CD4-positive, alpha-beta memory T cell (primary cell): ENCODE data around the gene RAB11FIP3. TPM values are rescaled to one million over a fixed set of nuclear protein-coding genes. Genes with fewer than 3 reads are reported as not detected.
"Not testable (repeated sequence)": the region's sequence is repeated elsewhere in the genome, so short reads cannot be mapped to it uniquely, and the experiment has no call there.

Source experiments
- CTCF ChIA-PET: fragments of 350-600 bp; sonication (Branson Sonifier 250); formaldehyde crosslinking; loops from one replicate; lab custom pipeline; 2021; ENCODE audit warnings: inconsistent platforms; ENCODE audit not compliant: partially characterized antibody; lab: Charles Lee
- POLR2A ChIA-PET: fragments of 350-600 bp; sonication (Branson Sonifier 250); formaldehyde crosslinking; loops from one replicate; lab custom pipeline; 2021; ENCODE audit not compliant: partially characterized antibody; lab: Charles Lee
- DNase-seq, 5 donors: peaks; one replicate each; pipeline versions ENCODE4 v3.0.0 to v3.0.0-alpha.2; 2020 to 2022; ENCODE audit warnings: mixed read lengths in 1 of 5
- H3K27ac ChIP-seq: one replicate; pipeline ENCODE4 v1.7.0; 2013; ENCODE audit warnings: low read depth, low read length
- H3K27me3 ChIP-seq: 2 replicates; pipeline ENCODE4 v1.7.0; 2013; ENCODE audit warnings: mild to moderate bottlenecking, low read length, moderate library complexity; ENCODE audit not compliant: insufficient read depth
- H3K36me3 ChIP-seq: 2 replicates; pipeline ENCODE4 v1.7.0; 2013; ENCODE audit warnings: mild to moderate bottlenecking, low read length, moderate library complexity; ENCODE audit not compliant: insufficient read depth
- H3K4me1 ChIP-seq: 2 replicates; pipeline ENCODE4 v1.7.0; 2013; ENCODE audit warnings: mild to moderate bottlenecking, low read length, moderate library complexity; ENCODE audit not compliant: insufficient read depth
- H3K4me3 ChIP-seq, 2 donors: one replicate each; pipeline ENCODE4 v1.7.0; 2013; ENCODE audit warnings: low read length in 2 of 2, mild to moderate bottlenecking in 1 of 2
- H3K9me3 ChIP-seq, 2 donors: one replicate each; pipeline ENCODE4 v1.7.0; 2013; ENCODE audit warnings: low read length in 2 of 2, control low read depth in 1 of 2; ENCODE audit not compliant: control insufficient read depth in 1 of 2
- H3K27ac Mint-ChIP-seq, 7 donors: one replicate each; pipeline ENCODE4 v1.8.0; 2020 to 2021; ENCODE audit warnings: mixed read lengths in 7 of 7, mild to moderate bottlenecking in 6 of 7, inconsistent platforms in 3 of 7, moderate library complexity in 3 of 7
- H3K27me3 Mint-ChIP-seq, 2 donors: one replicate each; pipeline ENCODE4 v1.8.0; 2020 to 2021; ENCODE audit warnings: mixed read lengths in 2 of 2
- H3K36me3 Mint-ChIP-seq, 2 donors: one replicate each; pipeline ENCODE4 v1.8.0; 2020 to 2021; ENCODE audit warnings: mixed read lengths in 2 of 2, inconsistent platforms in 1 of 2, mild to moderate bottlenecking in 1 of 2
- H3K4me1 Mint-ChIP-seq, 4 donors: one replicate each; pipeline ENCODE4 v1.8.0; 2020 to 2021; ENCODE audit warnings: mixed read lengths in 4 of 4, mild to moderate bottlenecking in 1 of 4
- H3K4me3 Mint-ChIP-seq, 8 donors: one replicate each; pipeline ENCODE4 v1.8.0; 2020 to 2021; ENCODE audit warnings: mixed read lengths in 8 of 8, mild to moderate bottlenecking in 7 of 8, moderate library complexity in 6 of 8, inconsistent platforms in 3 of 8
- H3K9me3 Mint-ChIP-seq, 8 donors: one replicate each; pipeline ENCODE4 v1.8.0; 2020 to 2021; ENCODE audit warnings: mixed read lengths in 8 of 8, mild to moderate bottlenecking in 5 of 8, inconsistent platforms in 3 of 8, moderate library complexity in 1 of 8
- intact Hi-C: fragments of 100-400 bp; cut with micrococcal nuclease; formaldehyde crosslinking; loops from one replicate; pipeline ENCODE4 v1.15.1; 2023
- polyA plus RNA-seq, 2 donors: library from polyadenylated mRNA; unstranded; fragments of 300-500 nt; fragmentation: Illumina TruSeq; gene quantifications; one replicate each; pipeline ENCODE4 v1.2.3, GENCODE V29; 2021
- total RNA-seq, 2 experiments: library from RNA; stranded (reverse); gene quantifications; one replicate each; pipeline ENCODE4 v1.2.3, GENCODE V29; 2021

Gene RAB11FIP3
- total and polyA plus RNA-seq, 4 experiments from 2014 or later: 0.15 to 42.6 (median 23.2) TPM

DNA sequence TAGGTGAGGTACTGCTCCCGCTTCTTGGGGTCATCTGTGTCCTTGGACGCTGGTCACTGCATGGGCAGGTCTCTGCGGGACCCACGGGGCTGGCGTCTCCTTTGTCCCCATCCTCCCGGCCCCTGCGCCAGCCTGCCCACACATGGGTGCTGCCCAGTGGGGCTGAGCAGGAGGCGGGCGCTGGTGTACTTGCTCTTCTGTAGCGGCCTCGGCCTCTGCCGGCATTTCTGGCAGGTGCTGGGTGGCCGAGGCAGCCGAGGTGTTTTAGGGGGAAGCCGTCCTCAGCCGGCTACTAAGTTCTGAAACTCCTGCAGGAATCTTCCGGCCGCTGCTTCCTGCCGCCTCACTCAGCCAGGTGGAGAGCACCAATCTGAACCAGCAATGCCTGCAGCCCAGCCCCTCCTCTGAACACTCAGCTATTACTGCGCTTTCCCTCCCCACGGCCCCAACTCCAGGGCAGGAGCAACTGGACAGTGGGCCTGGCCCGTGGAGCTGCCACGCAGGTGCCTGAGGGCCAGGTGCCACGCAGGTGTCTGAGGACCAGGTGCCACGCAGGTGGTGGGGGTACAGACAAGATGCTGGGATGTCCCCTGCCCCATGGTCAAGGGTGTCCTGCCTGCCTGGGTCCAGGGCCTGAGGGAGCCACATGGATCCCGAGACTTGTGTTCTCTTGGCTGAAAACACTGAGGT, 13.7 kb upstream of the RAB11FIP3 start:
- Histone ChIP-seq H3K9me3 (no peaks in the 10 kb centered on the region), H3K27ac (no peak overlapping the region), H3K4me1 (no peaks in the 10 kb centered on the region), H3K36me3 (no peaks in the 10 kb centered on the region), H3K4me3 (no peak overlapping the region), H3K27me3 (no peaks in the 10 kb centered on the region)
- Mint-ChIP-seq H3K27me3 (no peaks in the 10 kb centered on the region), H3K4me3 (no peak overlapping the region), H3K36me3 (no peaks in the 10 kb centered on the region), H3K9me3 (no peaks in the 10 kb centered on the region), H3K4me1 (no peaks in the 10 kb centered on the region), H3K27ac (no peak overlapping the region)
- CTCF ChIA-PET: no interaction called here
- intact Hi-C loops: no loop called here
- DNase-seq: no peak
- POLR2A ChIA-PET: no interaction called here

DNA sequence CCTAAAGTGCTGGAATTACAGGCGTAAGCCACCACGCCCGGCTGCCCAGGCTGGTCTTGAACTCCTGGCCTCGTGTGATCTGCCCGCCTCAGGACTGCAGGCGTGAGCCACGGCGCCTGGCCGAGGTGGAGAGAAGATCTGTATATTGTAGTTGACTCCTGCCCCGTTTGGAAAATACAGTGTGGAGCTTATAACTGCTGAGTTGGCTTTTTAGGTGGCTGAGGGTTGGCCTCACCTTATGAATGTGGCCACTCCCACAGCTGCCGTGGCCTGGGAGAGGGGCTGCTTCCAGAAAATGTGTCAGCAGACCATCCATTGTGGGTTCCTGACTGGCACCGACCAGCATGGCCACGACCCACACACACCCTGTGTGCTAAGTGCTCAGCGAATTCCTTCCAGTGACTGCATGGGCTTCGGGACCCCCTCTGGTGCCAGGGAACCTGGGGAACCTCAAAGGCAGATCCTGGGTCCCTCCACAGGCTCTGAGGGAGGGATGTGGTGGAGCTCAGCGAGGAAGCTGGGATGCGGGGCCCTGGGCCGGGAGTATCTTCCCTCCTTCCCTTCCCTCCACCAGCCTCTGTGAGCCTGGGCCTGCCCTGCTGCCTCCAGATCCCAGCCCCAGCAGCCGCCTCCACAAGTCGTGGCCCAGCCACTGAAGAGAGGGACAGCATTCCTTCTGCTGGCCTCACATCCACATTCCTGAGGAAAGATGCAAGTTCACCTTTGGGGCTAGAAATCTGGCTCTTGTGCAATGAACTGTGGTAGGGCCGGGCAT, 10.9 kb upstream of the RAB11FIP3 start:
- Histone ChIP-seq H3K27me3 (no peaks in the 10 kb centered on the region), H3K36me3 (no peaks in the 10 kb centered on the region), H3K4me1 (no peaks in the 10 kb centered on the region), H3K4me3 (no peak overlapping the region), H3K9me3 (no peaks in the 10 kb centered on the region), H3K27ac (no peak overlapping the region)
- intact Hi-C loops: no loop called here
- Mint-ChIP-seq H3K4me1 (no peaks in the 10 kb centered on the region), H3K36me3 (no peaks in the 10 kb centered on the region), H3K27ac (no peak overlapping the region), H3K9me3 (no peaks in the 10 kb centered on the region), H3K27me3 (no peaks in the 10 kb centered on the region), H3K4me3 (no peak overlapping the region)
- CTCF ChIA-PET: no interaction called here
- DNase-seq: no peak
- POLR2A ChIA-PET: no interaction called here

- DNase-seq, H3K27ac Mint-ChIP-seq, H3K27ac ChIP-seq, H3K4me1 ChIP-seq, H3K27me3 ChIP-seq, H3K9me3 ChIP-seq, H3K4me3 ChIP-seq, H3K9me3 Mint-ChIP-seq, CTCF ChIA-PET, H3K36me3 ChIP-seq, intact Hi-C loops, H3K4me3 Mint-ChIP-seq, H3K36me3 Mint-ChIP-seq, POLR2A ChIA-PET, H3K4me1 Mint-ChIP-seq, H3K27me3 Mint-ChIP-seq: not testable (repeated sequence)
These were observed 10.3 kb upstream of the RAB11FIP3 start for GRCh38 chr16:415170-415498.

DNA sequence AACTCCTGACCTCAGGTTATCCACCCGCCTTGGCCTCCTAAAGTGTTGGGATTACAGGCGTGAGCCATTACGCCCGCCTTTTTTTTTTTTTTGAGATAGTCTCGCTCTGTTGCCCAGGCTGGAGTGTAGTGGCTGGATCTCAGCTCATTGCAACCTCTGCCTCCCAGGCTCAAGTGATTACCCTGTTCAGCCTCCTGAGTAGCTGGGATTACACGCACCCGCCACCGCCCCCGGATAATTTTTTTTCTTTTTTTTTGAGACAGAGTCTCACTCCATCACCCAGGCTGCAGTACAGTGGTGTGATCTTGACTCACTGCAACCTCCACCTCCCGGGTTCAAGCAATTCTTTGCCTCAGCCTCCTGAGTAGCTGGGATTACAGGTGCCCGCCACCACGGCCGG, 3.3 kb upstream of the RAB11FIP3 start:
- H3K27me3 Mint-ChIP-seq, H3K9me3 ChIP-seq, H3K27ac ChIP-seq, H3K4me3 ChIP-seq, CTCF ChIA-PET, intact Hi-C loops, DNase-seq, H3K36me3 Mint-ChIP-seq, H3K36me3 ChIP-seq, H3K9me3 Mint-ChIP-seq, H3K27me3 ChIP-seq, POLR2A ChIA-PET, H3K4me3 Mint-ChIP-seq, H3K27ac Mint-ChIP-seq: not testable (repeated sequence)
- H3K4me1 Mint-ChIP-seq: peaks cover 7 to 23% (median 16%) of the 10 kb centered on the region in 4 donors
- peaks cover 19% of the 10 kb centered on the region for H3K4me1 ChIP-seq

GRCh38 chr16:424033-424622, 1.3 kb upstream of the RAB11FIP3 start:
- DNase-seq: no peak
- ChIA-PET POLR2A (interaction anchor here (1.1 kb wide), 1 partner anchor 189 kb away, joined by 3 read pairs; the partner anchor contains the start of gene FAM234A), CTCF (interaction anchor here (1.2 to 1.4 kb wide), 2 partner anchors 23 to 371 kb away, joined by 3 read pairs; partner anchors contain the start of genes DECR2 and POLR3K)
- H3K27me3 ChIP-seq: no peaks in the 10 kb centered on the region
- Mint-ChIP-seq H3K36me3 (no peaks in the 10 kb centered on the region), H3K4me1 (peaks cover 20 to 41% (median 31%) of the 10 kb centered on the region in 4 donors), H3K9me3 (no peaks in the 10 kb centered on the region), H3K27me3 (no peaks in the 10 kb centered on the region), H3K27ac (peak overlapping the region; percentile 62 to 98 (median 82)), H3K4me3 (peak overlapping the region; percentile 77 to 90 (median 82))
- H3K4me3 ChIP-seq: no peak overlapping the region
- H3K4me1 ChIP-seq: peaks cover 35% of the 10 kb centered on the region
- H3K9me3 ChIP-seq: no peaks in the 10 kb centered on the region
- H3K27ac ChIP-seq: no peak overlapping the region
- H3K36me3 ChIP-seq: no peaks in the 10 kb centered on the region
- intact Hi-C loops: loop anchor here (2.0 kb wide), 1 partner anchor 71 kb away; the partner anchor contains the start of gene AXIN1

DNA sequence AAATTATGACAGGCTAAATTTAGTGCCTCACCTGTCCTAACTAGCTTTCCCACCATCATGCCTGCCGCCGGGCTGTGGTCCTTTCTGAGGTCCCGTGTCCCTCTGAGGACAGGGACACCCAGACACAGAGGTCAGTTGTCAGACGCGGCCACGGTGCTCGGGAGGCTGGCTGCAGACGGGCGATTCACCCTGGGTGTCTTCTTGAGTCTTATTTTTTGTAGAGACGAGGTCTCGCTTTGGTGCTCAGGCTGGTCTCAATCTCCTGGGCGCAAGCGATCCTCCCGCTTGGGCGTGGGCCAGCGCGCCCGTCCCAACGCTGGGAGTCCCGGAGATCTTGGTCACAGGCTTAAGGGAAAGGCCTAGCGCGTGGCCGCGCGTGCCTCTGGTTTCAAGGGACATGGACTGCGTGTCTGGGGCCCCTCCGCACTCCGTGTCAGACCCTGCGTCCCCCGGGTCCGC, 797 bp upstream of the RAB11FIP3 start:
- intact Hi-C loops: loop anchor here (1.0 to 2.0 kb wide), 4 partner anchors 23 to 103 kb away; partner anchors contain the start of genes AXIN1, CAPN15, DECR2 and MRPL28
- Mint-ChIP-seq H3K4me3 (peak overlapping the region; percentile 77 to 94 (median 86)), H3K36me3 (no peaks in the 10 kb centered on the region), H3K27me3 (no peaks in the 10 kb centered on the region), H3K9me3 (no peaks in the 10 kb centered on the region), H3K27ac (peak overlapping the region; percentile 62 to 98 (median 82)), H3K4me1 (peaks cover 20 to 41% (median 31%) of the 10 kb centered on the region in 4 donors)
- POLR2A ChIA-PET: interaction anchor here (0.9 to 2.3 kb wide), 5 partner anchors 19 to 258 kb away, joined by 3 to 24 read pairs (median 4); partner anchors contain the start of genes AXIN1, CAPN15 and DECR2
- Histone ChIP-seq H3K9me3 (no peaks in the 10 kb centered on the region), H3K27ac (peak overlapping the region; percentile 80), H3K27me3 (no peaks in the 10 kb centered on the region), H3K36me3 (no peaks in the 10 kb centered on the region), H3K4me1 (peaks cover 35% of the 10 kb centered on the region), H3K4me3 (peak overlapping the region; percentile 65 to 83)
- CTCF ChIA-PET: interaction anchor here (0.6 to 1.4 kb wide), 4 partner anchors 23 to 372 kb away, joined by 3 to 4 read pairs (median 3); partner anchors contain the start of genes DECR2 and POLR3K
- DNase-seq: no peak
